ENCODE measurements around the gene ZNF746.
"Not testable (repeated sequence)": the region's sequence is repeated elsewhere in the genome, so short reads cannot be mapped to it uniquely, and the experiment has no call there.

Gene ZNF746

DNA sequence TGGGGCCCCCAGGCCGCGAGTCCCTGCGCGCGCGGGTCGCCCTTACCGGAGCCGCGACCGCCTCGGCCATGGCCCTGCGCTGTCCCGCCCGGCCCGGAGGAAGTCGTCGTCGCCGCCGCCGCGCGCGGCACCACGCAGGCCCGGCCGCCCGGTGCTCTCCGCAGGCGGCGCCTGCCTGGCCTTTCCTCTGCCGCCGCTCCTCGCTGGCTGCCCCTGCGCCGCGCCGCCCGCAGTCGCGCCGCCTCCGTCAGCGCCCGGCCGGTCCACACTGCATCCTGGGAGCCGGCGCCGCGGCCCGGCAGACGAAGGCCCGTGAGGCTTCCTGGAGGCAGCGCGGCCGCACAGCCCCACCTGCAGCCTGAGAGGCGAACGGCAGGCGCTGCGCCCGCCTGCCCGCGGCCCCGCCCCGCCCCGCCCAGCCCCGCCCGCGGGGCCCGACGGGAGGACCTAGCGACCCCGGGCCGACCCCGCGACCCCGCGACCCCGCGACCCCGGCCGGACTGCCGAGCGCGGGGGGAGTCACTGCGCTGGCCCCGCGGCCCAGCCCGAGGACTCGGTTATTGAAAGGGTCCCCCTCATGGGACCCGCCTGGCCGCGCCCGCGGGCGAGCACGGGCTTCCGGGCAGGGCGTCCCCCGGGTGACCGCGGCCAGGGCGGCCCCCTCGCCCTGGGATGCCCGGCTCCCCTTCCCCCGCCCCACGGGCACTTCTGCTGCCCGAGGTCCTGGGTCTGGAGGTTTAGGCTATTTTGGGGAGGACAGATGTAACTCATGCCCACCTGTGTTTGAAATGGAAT, at the start of gene ZNF746:
Gene ZNF746 (minus strand): TSS at position 343 of the 795 bp plus-strand sequence. CDS start 273 bp downstream, at position 70.
- DNase-seq: peak; percentile 71

DNA sequence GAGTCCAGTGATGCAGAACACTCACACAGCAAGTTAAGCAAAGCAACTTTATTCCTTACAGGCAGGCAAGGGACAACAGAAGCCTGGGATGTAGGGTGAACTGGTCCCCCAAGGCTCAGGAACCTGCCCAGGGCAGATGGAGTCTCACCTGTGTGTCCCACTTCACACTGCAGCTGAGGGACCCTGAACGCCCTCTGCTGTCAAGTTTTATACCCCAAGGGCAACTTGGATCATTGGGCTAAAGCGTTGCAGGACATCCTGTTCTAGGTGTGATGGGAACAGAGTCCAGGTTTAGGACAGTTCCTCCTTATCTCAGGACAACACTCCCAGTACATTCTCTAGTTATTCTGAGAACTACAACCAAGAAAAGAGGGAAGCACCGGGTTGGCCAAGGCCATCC, 49.5 kb upstream of the ZNF746 start:
- no peak for DNase-seq

DNA sequence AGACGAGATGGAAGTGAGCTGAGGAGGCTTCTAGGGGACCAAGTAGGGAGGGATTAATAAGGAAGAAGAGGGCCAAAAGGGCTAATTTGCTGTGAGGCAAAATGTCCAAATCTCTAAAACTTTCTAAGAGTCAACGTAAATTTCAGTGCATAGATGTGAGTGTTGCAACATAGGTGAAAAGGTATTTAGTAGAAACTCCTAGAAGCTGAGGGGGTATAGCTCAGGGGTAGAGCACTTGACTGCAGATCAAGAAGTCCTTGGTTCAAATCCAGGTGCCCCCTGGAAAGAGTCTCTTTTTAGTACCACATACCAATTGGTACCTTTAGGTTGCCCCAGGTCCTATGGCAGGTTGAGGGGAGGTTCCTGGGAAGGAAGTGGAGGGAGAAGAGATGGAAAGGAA, 48.7 kb upstream of the ZNF746 start:
- no peak for DNase-seq

DNA sequence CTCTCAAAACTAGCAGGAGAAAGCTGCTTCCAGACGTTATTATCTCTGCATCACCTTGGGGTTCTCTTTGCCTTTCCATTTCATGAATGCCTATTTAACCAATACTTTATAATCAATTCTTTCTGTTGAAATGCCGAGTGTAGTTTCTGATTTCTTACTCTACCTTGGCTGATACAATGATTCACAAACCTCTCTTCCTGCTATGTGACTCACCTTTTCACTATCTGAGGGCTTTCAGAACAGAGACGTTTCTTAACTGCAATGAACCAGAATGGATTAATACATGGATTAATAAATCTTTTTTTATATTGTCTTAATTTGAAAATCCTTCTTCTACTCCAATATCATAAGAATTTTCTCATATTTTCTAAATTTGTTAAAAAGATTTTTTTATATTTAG, 46.4 kb upstream of the ZNF746 start:
- no peak for DNase-seq

DNA sequence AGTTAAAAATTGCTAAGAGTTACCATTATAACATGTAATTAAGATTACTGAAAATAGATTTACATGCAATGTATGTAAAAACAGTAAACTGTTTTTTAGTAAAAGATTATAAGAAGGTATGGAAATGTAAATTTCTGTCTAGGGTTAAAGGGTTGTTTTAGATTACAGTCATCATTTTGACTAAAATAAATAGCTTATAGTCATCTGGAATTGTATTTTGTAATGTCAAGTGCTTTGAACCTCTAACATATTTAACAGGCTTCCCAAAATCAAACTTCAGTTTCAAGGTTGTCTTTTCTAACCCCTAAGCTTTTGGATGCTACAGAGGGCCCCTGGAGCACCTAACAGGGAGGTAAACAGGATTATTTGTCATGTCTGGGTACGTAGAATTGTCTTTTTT, 35.0 kb upstream of the ZNF746 start:
- no peak for DNase-seq

DNA sequence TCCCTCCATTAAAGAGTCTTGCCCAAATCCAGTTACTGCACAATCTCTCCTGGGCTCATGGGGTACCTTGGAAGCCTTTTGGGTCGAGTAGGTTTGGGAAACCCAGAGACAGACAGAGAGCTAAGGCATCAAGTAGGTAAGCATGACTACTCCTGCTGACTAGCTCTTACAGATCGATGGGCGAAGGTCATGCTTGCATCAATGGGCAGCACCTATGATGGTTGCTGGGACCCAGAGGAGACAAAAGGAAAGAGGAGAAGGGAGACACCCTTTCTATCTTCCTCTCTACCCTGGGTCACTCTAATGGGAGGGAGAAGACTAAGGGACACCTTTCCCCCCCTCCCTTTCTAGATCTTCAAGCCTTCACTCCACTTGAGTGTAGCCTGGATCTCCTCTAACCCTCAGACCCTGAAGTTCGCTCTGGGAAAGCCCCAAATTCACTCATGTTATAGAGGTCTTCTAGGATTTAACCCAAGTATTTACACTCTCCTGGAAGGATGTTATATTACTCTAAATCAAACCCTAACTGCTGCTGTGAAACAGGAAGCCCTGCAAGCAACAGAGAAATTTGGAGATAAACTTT, 31.6 kb upstream of the ZNF746 start:
- no peak for DNase-seq

DNA sequence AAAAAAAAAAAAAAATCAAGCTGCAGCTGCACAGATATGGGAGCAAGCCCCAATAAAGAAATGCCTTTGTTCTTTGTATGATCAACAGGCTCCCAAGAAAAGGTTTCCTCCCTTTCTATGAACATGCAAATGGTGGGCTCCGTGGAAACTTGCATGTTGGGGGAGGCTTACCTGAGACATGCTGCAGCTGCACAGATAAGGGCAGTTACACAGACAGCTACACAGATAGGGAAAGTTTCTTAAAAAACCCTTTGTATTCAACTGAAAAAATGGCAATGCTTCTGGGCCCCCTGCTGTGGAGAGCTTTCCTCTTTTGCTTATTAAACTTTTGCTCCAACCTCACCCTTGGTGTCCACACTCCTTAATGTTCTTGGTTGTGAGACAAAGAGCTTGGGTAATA, 29.8 kb upstream of the ZNF746 start:
- no peak for DNase-seq

DNA sequence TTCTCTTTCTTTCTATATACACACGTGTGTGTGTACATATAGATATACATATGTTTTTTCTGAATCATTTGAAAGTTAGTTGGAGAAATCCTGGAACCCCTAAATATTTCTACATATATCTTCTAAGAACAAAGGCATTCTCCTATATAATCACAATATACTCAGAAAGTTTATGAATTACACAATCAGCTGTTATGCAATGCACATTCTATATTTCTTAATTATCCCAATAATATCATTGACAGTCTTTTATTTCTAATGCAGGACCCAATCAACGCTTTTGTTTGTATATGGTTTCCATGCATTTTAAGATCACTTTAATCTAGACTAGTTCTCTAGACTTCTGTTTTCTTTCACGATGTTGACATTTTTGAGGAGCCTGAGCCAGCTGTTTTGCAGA, 27.7 kb upstream of the ZNF746 start:
- no peak for DNase-seq

DNA sequence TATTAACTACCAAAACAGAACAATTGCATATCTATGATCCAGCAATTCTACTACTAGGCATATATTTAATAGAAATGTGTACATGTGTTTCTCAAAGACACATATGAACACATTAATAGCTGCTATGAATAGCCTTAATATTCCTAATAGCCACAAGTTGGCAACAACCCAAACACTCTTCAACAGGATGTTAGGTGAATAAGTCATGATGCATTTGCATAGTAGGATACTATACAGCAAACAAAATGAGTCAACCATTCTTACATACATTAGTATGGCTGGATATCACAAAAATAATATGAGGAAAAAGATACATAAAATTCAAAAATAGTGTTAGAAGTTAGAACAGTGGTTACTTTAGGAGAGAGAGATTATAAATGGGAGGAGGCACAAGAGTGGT, 26.8 kb upstream of the ZNF746 start:
- DNase-seq: no peak

DNA sequence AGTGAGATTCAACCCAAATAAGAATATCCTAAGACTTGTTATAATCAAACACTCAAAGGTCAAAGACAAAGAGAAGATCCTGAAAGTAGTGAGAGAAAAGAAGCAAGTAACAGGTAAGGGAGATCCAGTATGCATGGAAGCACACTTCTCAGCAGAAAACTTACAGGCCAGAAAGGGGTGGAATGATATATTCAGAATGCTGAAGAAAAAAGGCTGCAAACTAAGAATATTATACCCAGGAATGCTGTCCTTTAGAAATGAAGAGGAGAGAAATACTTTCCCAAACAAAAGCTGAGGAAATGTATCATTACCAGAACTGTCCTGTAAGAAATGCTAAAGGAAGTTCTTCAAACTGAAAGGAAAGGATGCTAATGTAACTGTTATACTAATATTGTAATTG, 12.6 kb upstream of the ZNF746 start:
- DNase-seq: no peak

DNA sequence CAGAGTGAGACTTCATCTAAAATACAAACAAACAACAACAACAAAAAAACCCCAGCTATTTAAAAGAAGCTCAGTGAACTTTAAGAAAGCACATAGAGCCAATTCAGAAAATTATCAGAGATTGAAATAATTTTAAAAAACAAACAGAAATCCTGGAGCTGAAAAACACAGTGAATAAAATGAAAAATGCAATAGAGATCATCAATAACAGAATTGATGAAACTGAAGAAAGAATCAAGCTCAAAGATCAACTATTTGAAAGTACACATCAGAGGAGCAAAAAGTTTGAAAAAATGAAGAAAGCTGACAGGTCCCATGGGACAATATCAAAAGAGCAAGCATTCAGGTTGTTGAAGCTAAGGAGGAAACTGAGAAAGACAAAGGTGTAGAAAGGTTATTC, 12.2 kb upstream of the ZNF746 start:
- DNase-seq: no peak

DNA sequence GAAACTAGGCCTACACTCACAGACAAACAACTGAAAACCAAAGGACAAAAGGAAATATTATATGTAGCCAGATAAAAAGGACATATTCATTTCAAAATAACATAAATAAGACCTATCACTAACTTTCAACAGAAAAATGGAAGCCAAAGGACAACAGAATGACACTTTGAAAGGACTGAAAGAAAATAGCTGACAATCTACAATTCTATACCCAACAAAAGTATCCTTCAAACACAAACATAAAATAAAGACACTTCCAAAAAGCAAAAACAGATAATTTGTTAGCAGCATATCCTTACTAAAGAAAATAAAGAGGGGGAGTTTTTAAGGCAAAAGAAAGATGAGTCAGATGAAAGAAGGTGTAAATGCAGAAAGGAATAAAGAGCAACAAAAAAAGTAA, 7.9 kb upstream of the ZNF746 start:
- no peak for DNase-seq

DNA sequence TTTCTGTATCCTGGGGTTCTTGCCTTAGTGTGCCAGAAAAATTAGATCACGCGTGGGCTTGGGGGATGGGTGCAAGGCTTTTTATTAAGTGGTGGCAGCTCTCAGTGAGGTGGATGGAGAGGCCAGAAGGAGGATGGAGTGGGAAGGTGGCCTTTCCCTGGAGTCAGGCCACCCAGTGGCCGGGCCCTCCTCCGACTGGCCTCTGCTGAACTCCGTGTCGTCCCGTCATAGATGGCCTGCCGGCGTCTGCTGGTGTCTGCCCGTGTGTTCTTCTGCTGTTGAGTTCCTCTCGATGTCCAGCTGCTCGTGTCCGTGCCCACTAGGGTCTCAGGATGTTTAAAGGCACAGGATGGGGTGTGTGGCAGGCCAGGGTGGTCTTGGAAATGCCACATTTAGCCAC, 4.0 kb upstream of the ZNF746 start:
- no peak for DNase-seq

DNA sequence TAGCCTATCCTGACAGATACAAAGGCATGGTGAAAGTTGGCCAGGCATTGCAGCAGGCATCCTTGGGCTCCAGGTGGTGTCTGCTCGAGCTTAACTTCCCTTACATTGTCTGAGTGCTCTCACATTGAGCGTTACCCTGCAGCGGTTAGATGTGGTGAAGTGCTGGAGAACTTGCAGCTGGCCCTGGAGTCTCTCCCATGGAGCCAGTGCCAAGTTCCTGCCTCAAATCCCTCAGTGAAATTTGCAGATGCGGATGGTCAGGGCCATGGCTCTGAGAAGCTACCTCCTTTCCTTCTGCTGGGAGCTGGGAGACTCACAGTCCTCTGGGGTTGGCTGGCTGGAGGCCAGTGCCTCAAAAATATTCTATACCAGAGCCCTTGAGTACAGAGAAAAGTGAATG, 3.3 kb upstream of the ZNF746 start:
- no peak for DNase-seq

DNA sequence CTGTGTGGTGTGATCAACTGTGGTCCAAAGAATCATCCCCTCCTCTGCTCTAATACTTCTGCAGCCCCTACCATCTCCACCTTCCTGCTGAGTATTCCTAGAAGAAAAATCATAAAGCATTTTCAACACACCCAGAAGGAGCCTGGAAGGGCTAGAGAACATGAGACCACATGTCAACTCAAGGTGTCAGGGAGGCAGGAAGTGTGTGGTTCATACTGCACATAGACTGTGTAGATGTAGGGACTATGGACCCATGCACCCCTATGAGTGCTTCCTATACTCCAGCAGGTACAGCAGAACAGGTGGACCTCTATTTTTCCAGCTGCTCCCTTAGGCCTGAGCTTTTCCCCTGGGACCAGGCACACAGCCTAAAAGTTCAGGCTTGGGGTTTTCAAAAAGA, 2.6 kb upstream of the ZNF746 start:
- DNase-seq: no peak

DNA sequence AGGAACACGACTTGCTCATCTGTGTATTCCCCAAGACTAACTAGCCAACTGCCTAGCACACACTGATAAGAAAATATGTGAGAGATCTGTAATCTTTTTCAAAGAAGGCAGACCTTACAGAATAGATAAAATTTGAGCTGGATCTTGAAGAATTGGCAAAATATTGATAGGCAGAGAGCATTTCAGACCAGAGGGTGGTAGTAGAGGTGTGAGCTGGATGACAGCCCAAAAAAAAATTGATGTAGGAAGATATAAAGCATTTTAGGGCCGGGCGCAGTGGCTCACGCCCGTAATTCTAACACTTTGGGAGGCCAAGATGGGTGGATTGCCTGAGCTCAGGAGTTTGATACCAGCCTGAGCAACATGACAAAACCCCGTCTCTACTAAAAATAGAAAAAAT, 1.2 kb upstream of the ZNF746 start:
- DNase-seq: no peak

DNA sequence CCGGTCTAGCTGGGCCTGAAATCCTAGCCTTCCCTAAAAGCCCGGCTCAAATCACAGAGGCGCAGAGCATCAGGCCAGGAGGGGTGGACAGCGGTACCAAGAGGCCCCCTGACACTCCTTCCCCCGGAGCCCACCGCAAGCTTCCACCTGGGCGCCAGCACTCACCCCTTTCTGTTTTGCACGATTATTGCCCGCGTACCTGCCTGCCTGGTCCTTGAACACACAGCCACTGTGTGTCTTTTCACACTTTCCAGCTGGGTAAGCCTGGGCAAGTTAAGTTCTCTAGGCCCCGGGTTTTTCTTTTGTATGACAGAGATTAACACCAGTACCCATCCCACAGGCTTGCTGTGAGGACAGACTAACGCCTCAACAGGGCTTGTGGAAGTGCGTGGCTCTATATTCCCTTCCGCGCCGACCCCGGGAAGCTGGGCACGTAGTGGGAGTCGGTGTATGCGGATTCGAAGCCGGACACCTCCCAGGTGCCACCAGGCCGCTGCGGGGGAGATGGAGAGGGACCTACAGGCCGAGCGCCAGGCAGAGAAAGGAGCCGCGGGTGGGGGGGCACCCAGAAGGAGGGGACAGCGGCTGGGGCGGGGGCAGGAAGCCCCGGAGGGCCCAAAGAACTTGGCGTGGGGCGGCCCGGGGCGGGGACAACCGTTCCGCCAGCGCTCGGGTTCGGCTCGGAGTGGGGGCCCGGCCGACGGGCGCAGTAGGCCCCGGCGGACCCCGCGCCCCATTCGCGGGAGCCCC, 792 bp downstream of the ZNF746 start:
- peak; percentile 33 for DNase-seq

DNA sequence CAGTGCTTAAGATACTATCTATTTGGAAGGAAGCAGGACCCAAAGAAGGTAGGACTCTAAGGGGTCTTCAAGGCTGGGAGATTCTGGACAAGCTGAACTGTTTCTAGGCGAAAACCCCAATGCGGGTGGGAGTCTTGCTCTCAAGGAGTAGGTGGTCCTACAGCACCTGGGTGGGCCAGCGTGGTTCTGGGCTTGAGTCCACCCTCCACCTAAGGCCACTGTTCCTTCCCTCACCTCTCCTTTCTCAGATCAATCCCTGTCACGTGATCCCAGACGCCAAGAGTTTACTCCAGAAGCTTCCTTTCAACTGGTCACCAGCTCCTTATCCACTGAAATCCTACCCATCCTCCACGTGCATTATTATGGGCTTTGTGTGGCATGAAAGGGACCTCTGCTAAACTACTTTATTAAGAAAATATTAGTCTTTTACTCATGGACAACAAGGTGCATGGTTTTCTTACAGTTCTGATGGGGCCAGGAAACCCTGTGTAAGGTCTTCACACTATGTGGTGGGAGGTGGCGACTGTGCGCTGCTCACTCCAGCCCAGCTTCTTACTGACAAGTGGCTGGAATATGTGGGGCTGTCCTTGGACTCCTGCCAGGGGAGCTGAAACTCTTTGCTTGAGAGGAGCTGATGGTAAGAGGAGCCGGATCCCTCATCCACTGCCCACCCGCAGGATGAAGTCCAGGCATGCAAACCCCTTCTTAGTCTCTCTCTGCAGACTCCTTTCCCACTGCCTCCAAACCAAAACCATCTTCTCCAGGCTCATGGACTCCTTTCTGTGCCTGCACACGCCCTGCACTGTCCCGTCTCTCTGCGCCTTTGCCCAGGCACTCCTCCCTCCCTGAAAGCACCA, 1.6 kb downstream of the ZNF746 start:
- DNase-seq: no peak

DNA sequence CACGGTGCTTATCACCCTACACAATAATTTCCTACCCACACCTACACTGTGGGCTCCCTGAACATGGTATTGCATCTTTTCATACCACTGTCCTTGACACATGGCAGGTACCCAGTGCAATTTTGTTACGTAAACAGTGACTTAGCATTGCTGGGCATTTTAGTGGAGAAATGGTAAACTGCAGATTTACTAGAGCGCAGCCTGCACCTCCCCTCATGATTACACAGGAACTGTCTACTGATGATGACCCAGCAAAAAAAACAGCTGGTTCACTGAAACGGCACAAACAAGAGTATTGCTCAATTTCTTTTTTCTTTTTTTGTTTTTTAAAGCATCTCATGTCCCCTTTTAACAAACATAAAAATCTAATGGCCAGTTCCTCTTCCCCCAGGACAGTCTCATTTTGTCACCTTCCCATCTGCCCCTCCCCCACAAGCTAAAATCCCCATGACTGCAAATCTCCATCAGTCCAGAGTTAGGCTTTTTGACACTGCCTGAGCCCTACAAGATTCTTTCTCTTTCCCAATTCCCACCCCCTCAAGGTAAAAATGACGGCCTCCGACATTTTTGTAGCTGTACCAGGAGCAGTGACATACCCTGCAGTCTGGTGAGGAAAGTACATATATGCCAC, 2.8 kb downstream of the ZNF746 start:
- no peak for DNase-seq

DNA sequence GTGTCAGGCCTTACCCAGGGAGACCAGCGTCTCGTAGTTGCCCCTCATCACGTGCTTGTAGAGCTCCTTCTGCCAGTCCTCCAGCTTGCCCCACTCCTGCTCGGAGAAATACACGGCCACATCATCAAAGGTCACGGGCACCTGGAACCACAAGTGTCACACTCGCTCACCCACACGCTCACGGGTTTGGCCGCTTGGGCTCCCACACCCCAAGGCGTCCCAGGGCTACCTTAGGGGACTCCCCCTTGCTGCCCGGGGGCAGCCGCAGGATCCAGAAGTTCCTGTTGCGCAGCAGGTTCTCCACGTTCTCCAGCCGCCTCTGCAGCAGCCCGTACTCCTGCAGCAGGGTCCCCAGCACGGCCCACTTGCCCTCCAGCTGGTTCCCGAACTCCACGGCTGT, 3.6 kb downstream of the ZNF746 start:
- not testable (repeated sequence) for DNase-seq

DNA sequence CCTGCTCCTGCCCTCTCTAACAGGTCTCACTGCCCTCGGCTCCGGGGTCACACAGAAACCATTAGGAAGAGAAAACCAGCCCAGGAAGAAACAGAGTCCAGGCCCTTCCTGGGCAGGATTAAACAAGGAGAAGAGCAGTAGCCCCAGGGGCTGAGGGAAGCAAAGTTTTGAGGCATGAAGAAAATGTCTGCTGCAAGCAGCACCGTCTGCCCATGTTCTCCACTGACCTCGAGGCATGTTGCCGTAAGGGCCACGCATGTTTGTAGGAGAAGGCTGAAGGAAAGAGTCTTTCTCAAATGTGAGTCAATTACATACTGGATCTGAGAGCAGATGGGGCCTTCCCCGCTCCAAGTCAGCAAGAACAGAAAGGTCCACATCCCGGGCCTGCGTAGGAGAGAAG, 4.2 kb downstream of the ZNF746 start:
- no peak for DNase-seq

DNA sequence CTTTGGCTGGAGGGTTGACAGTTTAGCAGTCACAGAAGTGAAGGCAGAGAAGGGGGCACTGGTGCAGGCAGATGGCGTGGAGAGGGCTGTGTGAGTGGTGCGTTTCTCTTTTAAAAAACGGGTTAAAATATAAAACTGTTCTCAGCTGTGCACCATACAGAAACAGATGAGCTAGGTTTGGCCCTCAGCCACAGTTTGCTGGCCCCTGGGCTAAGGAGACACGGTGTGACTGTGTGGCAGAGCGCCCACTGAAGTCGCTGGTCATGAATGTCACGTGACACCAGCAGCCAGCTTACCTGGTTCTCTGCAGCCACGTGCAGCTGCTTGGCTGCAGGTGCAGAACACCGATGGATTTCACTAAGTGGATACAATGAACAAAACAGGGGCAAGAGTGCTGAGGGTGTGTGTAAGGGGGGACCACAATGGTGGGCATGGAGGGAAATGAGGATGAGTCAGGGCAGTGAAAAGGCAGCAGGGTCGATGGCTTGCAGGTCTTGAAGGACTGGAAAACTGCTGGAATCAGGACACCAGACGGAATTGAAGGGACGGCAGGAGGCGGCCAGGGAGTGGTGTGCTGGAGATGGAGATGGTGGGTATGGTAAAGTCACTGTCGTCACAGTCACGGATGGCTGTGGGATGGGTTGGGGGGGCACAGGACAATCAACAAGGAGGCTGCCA, 7.4 kb downstream of the ZNF746 start:
- DNase-seq: no peak
